ENCODE measurements around the gene ZC3HAV1L. TPM values are rescaled to one million over a fixed set of nuclear protein-coding genes. Genes with fewer than 3 reads are reported as not detected.
"Not testable (repeated sequence)": the region's sequence is repeated elsewhere in the genome, so short reads cannot be mapped to it uniquely, and the experiment has no call there.

ZC3HAV1L gene
- 28.7 and 50.2 TPM in 2 replicates for total RNA-seq

- DNase-seq (ENCODE audit: extremely low read depth, low read depth, low spot score) = no peak
Observed at GRCh38 chr7:139035586-139036353, at the start of gene ZC3HAV1L. ZC3HAV1L (minus strand) TSS chr7:139036042; CDS start chr7:139036017, 25 bp downstream.

GRCh38 chr7:139084709-139085108, 48.9 kb upstream of the ZC3HAV1L start:
- no peak for DNase-seq (ENCODE audit: extremely low read depth, low read depth, low spot score)

- no peak for DNase-seq (ENCODE audit: extremely low read depth, low read depth, low spot score)
Observed at GRCh38 chr7:139081584-139081983, 45.7 kb upstream of the ZC3HAV1L start.

- no peak for DNase-seq (ENCODE audit: extremely low read depth, low read depth, low spot score)
Observed at GRCh38 chr7:139080905-139081304, 45.1 kb upstream of the ZC3HAV1L start.

- no peak for DNase-seq (ENCODE audit: extremely low read depth, low read depth, low spot score)
Observed at GRCh38 chr7:139079861-139080260, 44.0 kb upstream of the ZC3HAV1L start.

- no peak for DNase-seq (ENCODE audit: extremely low read depth, low read depth, low spot score)
Observed at GRCh38 chr7:139078911-139079310, 43.1 kb upstream of the ZC3HAV1L start.

- DNase-seq (ENCODE audit: extremely low read depth, low read depth, low spot score) = no peak
Observed at GRCh38 chr7:139078399-139078798, 42.6 kb upstream of the ZC3HAV1L start.

GRCh38 chr7:139077706-139078105, 41.9 kb upstream of the ZC3HAV1L start:
- DNase-seq (ENCODE audit: extremely low read depth, low read depth, low spot score) = not testable (repeated sequence)

- DNase-seq (ENCODE audit: extremely low read depth, low read depth, low spot score) = no peak
Observed at GRCh38 chr7:139075871-139076686, 40.2 kb upstream of the ZC3HAV1L start.

GRCh38 chr7:139075031-139075652, 39.3 kb upstream of the ZC3HAV1L start:
- peak; percentile 61 for DNase-seq (ENCODE audit: extremely low read depth, low read depth, low spot score)

- DNase-seq (ENCODE audit: extremely low read depth, low read depth, low spot score) = no peak
Observed at GRCh38 chr7:139072796-139073195, 37.0 kb upstream of the ZC3HAV1L start.

- no peak for DNase-seq (ENCODE audit: extremely low read depth, low read depth, low spot score)
Observed at GRCh38 chr7:139071680-139072079, 35.8 kb upstream of the ZC3HAV1L start.

- no peak for DNase-seq (ENCODE audit: extremely low read depth, low read depth, low spot score)
Observed at GRCh38 chr7:139068544-139069399, 32.9 kb upstream of the ZC3HAV1L start.

GRCh38 chr7:139066315-139066714, 30.5 kb upstream of the ZC3HAV1L start:
- no peak for DNase-seq (ENCODE audit: extremely low read depth, low read depth, low spot score)

GRCh38 chr7:139065323-139065722, 29.5 kb upstream of the ZC3HAV1L start:
- DNase-seq (ENCODE audit: extremely low read depth, low read depth, low spot score) = no peak

GRCh38 chr7:139061416-139061815, 25.6 kb upstream of the ZC3HAV1L start:
- DNase-seq (ENCODE audit: extremely low read depth, low read depth, low spot score) = no peak

GRCh38 chr7:139060695-139061237, 24.9 kb upstream of the ZC3HAV1L start:
- no peak for DNase-seq (ENCODE audit: extremely low read depth, low read depth, low spot score)

GRCh38 chr7:139059905-139060304, 24.1 kb upstream of the ZC3HAV1L start:
- DNase-seq (ENCODE audit: extremely low read depth, low read depth, low spot score) = no peak

GRCh38 chr7:139058943-139059342, 23.1 kb upstream of the ZC3HAV1L start:
- DNase-seq (ENCODE audit: extremely low read depth, low read depth, low spot score) = no peak

GRCh38 chr7:139055674-139056073, 19.8 kb upstream of the ZC3HAV1L start:
- DNase-seq (ENCODE audit: extremely low read depth, low read depth, low spot score) = no peak
